Suprapubic skin (tissue), 4 donors: ENCODE data around the gene CD248.

Experiments
- CTCF ChIP-seq, 2 donors: fragments of 200-600 bp in 1 of 2; fragments of 450-650 bp in 1 of 2; sonication (generic) in 1 of 2; IDR thresholded peaks; one replicate each; pipeline ENCODE4 v1.5.1; 2016 to 2019; ENCODE audit warnings: antibody characterized with exemption in 2 of 2, mild to moderate bottlenecking in 1 of 2, moderate library complexity in 1 of 2
- POLR2A ChIP-seq, 2 donors: fragments of 450-650 bp; IDR thresholded peaks; one replicate each; pipeline ENCODE4 v1.6.1; 2017; ENCODE audit warnings: antibody characterized with exemption in 2 of 2, mild to moderate bottlenecking in 2 of 2, moderate library complexity in 2 of 2
- POLR2AphosphoS5 ChIP-seq, 3 donors: sonication (generic); formaldehyde crosslinking; IDR thresholded peaks; one replicate each; pipeline ENCODE4 v1.6.1; 2017; ENCODE audit warnings: antibody characterized with exemption in 3 of 3

GRCh38 chr11:66297610-66298009 lies 19.2 kb downstream of the CD248 start:
- TF ChIP-seq CTCF (IDR thresholded peaks at IDR 0.05) (no peak), POLR2AphosphoS5 (IDR thresholded peaks at IDR 0.05) (no peak), POLR2A (IDR thresholded peaks at IDR 0.05) (no peak)
